Endometrial microvascular endothelial cells (primary cell): Measurements from ENCODE around the gene CLCN3. TPM values are rescaled to one million over a fixed set of nuclear protein-coding genes. Genes with fewer than 3 reads are reported as not detected.
"Not testable (repeated sequence)": the region's sequence is repeated elsewhere in the genome, so short reads cannot be mapped to it uniquely, and the experiment has no call there.

ENCODE experiments used
- in situ Hi-C: cut with HindIII; loops from 2 replicates; pipeline ENCODE4 v1.10.0; 2017; ENCODE audit warnings: low sequenced_read_pairs, low pct_unique_long_range_greater_than_20kb; ENCODE audit errors: inconsistent ontology term
- total RNA-seq: library from RNA; depleted of rRNA; stranded (reverse); fragments of >200 nt; gene quantifications from one replicate; pipeline ENCODE4 v1.2.3, GENCODE V29; 2015; ENCODE audit errors: inconsistent ontology term

CLCN3 gene
- total RNA-seq, 1 donor from 2014 or later, result 24.2 TPM

DNA sequence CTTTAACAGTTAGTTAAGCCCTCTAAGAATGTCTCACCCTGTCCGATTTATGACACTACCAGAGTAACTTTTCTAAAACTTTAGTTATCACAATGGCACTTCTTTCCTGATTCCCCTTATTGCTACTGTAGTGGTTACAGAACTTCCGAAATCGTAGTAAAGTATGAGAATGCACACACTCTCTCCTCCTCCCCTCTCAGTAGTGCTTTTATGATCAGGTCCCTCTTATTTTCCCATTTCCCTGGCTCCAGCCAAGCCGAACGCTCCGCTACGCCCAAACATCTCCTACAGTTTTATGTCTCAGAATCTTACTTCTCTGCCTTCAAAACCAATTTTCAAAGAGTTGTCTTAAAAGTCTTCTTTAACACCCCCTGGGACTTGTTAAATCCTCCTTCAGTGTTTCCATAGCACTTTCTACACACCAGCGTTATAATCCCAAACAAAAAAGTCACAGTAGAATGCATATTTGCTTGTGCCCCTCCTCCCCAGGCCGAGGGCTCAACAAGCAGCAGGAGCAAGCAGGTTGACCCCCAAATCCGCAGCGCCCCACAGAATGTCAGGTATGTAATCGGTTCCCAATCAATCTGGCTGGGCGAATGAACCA, 136.7 kb downstream of the CLCN3 start:
- in situ Hi-C loops, result no loop called here

DNA sequence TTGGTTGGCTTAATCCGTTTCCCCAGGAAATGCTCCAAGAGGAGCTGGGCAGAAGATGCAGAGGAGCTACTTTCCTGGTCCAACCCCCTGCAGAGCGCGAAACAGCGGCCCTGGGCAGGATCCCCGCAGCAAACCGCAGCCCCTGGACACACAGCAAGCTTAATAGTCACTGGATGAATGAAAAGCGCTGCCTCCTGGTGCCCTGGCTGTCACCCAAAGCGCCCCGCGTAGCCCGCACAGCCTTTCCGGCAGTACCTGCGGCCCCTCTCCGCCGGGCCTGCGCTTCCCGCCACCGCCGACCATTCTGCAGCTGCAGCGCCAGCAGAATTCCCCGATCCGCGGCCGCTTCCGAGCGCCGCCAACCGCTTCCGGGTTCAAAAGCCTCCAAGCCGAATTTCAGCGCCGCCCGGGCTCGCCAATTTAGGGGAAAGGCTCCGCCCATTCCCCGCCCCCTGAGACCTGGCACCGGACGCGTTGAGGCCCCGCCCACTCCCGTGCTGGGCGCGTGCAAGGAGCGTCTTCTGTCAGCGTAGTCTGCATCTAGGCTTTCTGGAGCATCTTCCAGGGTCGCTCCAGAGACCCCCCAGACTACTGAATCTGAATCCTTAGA, 137.3 kb downstream of the CLCN3 start, which contains the start of gene HPF1:
Gene HPF1, minus strand, starts transcription at position 370 of the 610 bp plus-strand sequence. Its CDS starts 67 bp downstream, at position 303.
- in situ Hi-C loops, result no loop called here

DNA sequence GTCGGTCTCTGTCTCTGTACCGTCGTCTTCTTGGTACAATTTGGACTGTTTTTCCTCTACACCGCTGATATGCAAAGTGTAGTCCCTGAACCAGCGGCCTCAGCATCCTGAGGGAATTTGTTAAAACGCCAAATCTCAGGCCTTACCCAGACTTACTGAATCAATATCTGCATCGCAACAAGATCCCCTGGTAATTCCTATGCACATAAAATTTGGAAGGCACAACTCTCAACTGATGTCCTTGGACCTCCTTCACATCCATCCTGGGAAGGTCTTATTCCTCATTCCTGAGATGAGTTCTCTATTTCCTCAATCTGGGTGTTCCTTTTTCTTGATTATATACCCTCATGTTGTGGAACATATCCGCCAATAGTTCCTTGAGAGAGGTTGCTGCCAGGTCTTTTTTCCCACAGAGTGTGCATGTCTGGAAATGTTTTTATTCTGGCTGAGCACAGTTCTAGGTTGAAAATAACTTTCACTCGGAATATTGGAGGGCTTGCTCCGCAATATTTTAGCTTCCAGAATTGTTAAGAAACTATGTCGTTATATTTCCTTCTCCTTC, 138.1 kb downstream of the CLCN3 start:
- in situ Hi-C loops, result no loop called here

DNA sequence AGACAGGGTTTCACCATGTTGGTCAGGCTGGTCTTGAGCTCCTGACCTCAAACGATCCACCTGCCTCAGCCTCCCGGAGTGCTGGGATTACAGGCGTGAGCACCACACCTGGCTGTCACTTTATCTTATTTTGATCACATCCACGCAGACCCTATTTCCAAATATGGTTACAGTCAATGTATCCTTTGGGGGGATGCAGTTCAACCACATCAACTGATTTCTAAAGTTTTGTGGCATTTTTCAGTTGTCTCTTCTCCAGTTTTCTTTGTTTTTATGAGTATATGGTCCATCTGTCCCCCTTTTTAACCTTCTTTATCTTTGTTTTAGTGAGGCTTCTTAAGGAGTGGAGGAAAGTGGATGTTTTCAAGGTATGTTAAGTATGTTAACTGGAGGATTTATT, 141.5 kb downstream of the CLCN3 start:
- in situ Hi-C loops, result no loop called here

DNA sequence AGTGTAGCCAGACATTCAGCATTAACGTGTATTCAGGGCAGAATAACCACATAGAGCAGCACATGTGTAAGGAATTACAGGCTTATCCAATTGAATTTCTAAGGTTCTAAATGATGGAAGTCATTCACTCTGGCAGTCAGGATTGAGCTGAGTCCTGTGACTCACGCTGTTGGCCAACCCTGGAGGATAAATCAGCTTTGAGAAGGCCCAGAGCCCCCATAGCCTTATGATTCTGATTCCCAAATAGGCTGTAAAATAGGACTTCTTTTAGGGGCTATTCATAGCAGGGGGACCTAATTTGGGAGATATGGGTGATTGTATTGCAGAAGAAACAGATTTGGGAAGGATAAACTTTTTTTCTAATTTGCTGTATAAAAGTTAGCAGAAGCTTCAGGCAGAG, 145.5 kb downstream of the CLCN3 start:
- in situ Hi-C loops, result no loop called here

DNA sequence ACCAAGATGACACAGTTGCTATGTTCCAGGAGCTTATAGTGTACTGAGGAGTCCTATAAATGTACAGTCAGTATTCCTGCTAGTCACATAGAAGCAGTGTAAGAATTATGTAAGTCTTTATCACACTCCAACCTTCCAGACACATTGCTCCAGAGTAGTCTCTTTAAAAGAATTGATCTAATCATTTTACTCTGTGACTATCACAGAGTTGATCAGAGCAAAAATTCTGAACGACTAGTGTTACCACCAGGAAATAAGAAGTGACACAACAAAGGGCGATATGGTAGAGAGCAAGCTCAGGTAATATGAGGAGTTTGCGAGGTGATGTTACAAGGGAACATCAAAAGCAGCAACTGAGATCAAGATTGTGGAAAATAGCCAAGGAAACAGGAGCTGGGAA, 146.4 kb downstream of the CLCN3 start:
- in situ Hi-C loops, result no loop called here

DNA sequence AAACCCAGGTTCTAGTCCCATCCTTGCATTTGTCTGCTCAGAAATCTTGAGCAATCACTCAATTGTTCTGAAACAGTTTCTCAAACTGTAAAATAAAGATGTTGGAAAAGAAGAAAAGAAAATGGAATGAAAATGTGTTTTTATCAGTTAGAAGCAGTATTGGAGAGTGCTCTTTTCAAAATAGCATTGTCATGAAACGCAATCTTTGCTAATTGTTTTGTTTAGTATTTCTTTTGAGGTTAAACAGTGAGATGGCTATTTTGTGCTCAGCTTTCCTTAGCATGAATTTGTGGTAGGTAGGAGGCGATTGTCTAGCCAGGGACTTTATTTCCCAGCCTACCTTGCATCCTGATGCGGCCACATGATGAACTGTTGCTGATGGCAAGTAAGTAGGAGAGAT, 148.0 kb downstream of the CLCN3 start:
- in situ Hi-C loops, result no loop called here

DNA sequence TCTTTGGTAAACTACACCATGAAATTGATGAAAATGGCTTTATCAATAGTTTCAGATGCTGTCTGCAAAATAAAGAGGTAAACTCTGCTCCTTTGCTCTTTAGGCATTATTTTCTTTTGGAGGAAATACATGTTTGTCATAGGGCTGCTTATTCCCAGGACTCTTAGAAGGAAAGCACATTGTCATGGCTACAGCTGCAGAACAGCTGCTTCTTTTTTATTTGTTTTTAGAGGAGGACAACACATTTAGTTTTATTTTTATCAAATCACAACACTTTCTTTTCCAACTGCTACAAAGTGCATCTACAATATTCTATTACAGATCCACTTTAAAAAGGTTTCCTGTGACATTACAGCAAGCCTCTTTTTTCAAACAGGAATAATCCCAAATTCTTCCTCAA, 150.0 kb downstream of the CLCN3 start:
- in situ Hi-C loops, result no loop called here

DNA sequence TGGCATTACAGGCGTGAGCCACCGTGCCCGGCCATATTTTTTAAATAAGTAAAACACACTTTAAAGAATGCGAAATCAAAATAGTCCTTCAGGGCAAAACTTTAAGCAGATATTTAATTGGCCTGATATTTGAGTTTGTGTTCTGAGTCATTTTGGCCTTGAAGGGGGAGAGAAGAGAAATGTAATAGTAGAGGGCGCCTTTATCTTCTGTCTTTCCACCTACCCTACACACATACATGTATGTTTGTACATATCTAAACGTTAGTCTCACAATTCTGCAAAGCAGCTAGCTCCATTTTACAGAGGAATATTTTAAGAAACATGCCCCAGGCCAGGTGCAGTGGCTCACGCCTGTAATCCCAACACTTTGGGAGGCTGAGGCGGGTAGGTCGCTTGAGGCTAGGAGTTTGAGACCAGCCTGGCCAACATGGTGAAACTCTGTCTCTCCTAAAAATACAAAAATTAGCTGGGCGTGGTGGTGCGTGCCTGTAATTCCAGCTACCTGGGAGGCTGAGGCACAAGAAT, 151.2 kb downstream of the CLCN3 start:
- in situ Hi-C loops, result not testable (repeated sequence)

Other genes with a start within 250 kb of the CLCN3 start
- 4.4 TPM for gene NEK1, start 8.0 kb upstream of the CLCN3 start, total RNA-seq
- 23.1 TPM for gene HPF1, start 137.4 kb downstream of the CLCN3 start, total RNA-seq